ENCODE measurements around the gene DICER1. TPM values are rescaled to one million over a fixed set of nuclear protein-coding genes. Genes with fewer than 3 reads are reported as not detected.
A peak's percentile ranks its signal among the peaks of the same experiment; 100 is the strongest.

The DICER1 gene
- total RNA-seq, 1 experiment from 2014 or later: 62.0 TPM

DNA sequence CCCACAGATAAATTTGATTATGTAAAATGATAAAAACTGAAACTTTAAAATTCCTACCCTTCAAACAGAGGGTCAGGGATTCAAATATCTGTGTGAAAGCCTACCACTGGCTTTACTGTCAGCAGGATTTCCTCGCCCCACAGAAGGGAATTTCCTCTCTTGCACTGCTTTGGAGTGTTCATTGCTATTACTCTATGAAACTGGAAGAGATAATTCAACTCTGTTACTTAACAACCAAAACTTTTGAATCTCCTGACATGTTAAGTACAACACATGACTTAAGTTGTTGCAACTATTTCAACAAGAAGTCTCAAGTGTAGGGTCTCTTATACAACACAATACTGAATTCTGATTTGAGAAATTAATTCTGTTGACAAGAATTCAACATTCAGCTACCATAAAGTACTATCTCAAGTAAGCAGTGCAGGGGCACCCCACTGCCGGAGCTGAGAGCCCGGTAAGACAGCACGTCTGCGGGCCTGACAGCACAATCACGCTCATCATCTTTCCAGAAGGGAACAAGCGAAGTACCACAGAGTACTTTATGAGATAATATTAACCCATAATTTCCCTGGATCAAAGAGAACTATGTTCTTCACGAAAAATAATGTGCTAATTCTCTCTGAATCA lies 22.9 kb downstream of the DICER1 start:
- no peak for ATAC-seq
- CTCF ChIA-PET: no interaction called here
- peaks cover 9% of the 10 kb centered on the region for H3K36me3 Mint-ChIP-seq
- no peaks in the 10 kb centered on the region for H3K27me3 Mint-ChIP-seq (ENCODE audit: low read depth)
- peaks cover 32% of the 10 kb centered on the region for H3K4me1 Mint-ChIP-seq
- H3K4me3 Mint-ChIP-seq: no peak overlapping the region
- peak overlapping the region; percentile 38 for H3K27ac Mint-ChIP-seq
- no peaks in the 10 kb centered on the region for H3K9me3 Mint-ChIP-seq
- no peak for DNase-seq (ENCODE audit: low spot score)
- TF ChIP-seq E2F1 (CRISPR knock-in tag; IDR thresholded peaks at IDR 0.05): no peak
- TF ChIP-seq, protein P1, sequence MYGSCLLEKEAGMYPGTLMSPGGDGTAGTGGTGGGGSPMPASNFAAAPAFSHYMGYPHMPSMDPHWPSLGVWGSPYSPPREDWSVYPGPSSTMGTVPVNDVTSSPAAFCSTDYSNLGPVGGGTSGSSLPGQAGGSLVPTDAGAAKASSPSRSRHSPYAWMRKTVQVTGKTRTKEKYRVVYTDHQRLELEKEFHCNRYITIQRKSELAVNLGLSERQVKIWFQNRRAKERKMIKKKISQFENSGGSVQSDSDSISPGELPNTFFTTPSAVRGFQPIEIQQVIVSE (CRISPR knock-in tag; IDR thresholded peaks at IDR 0.05; ENCODE audit: borderline replicate concordance): no peak
- no peak for TF ChIP-seq TP53 (CRISPR knock-in tag; IDR thresholded peaks at IDR 0.05)
- TF ChIP-seq CBFB (CRISPR knock-in tag; IDR thresholded peaks at IDR 0.05; ENCODE audit: low read depth): no peak
- no peak for TF ChIP-seq ZNF423 (CRISPR knock-in tag; IDR thresholded peaks at IDR 0.05)
- POLR2A ChIA-PET: no interaction called here

DNA sequence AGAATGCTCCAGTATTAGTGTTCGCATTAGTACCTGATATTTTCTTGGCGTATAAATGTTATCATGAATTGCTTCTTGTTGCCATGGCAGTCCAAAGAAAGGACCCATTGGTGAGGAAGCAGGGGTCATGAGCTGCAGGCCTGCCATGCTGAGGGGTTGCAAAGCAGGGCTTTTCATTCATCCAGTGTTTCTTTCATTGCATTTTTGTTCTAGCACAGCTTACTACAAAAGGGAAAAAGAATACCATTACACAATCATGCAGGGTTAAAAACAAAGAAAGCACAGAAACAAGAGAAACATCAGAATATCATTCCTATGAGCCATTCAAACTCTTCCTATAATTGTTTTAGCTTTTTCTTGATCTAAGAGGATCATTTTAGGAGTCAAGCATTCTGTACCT lies 24.0 kb downstream of the DICER1 start:
- H3K4me1 Mint-ChIP-seq: peaks cover 32% of the 10 kb centered on the region
- H3K27me3 Mint-ChIP-seq (ENCODE audit: low read depth): no peaks in the 10 kb centered on the region
- ChIA-PET POLR2A (no interaction called here), CTCF (no interaction called here)
- ATAC-seq (no peak), DNase-seq (ENCODE audit: low spot score) (no peak)
- H3K4me3 Mint-ChIP-seq: no peak overlapping the region
- peaks cover 12% of the 10 kb centered on the region for H3K36me3 Mint-ChIP-seq
- TF ChIP-seq, protein P2, sequence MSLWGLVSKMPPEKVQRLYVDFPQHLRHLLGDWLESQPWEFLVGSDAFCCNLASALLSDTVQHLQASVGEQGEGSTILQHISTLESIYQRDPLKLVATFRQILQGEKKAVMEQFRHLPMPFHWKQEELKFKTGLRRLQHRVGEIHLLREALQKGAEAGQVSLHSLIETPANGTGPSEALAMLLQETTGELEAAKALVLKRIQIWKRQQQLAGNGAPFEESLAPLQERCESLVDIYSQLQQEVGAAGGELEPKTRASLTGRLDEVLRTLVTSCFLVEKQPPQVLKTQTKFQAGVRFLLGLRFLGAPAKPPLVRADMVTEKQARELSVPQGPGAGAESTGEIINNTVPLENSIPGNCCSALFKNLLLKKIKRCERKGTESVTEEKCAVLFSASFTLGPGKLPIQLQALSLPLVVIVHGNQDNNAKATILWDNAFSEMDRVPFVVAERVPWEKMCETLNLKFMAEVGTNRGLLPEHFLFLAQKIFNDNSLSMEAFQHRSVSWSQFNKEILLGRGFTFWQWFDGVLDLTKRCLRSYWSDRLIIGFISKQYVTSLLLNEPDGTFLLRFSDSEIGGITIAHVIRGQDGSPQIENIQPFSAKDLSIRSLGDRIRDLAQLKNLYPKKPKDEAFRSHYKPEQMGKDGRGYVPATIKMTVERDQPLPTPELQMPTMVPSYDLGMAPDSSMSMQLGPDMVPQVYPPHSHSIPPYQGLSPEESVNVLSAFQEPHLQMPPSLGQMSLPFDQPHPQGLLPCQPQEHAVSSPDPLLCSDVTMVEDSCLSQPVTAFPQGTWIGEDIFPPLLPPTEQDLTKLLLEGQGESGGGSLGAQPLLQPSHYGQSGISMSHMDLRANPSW (CRISPR knock-in tag; conservative IDR thresholded peaks at IDR 0.05; ENCODE audit: low read depth): no peak
- TF ChIP-seq NFE2L1 (CRISPR knock-in tag; IDR thresholded peaks at IDR 0.05) (no peak), JAZF1 (CRISPR knock-in tag; IDR thresholded peaks at IDR 0.05) (no peak), MXD4 (CRISPR knock-in tag; IDR thresholded peaks at IDR 0.05; ENCODE audit: borderline replicate concordance) (no peak), ZNF138 (CRISPR knock-in tag; conservative IDR thresholded peaks at IDR 0.05) (no peak), ZNF396 (CRISPR knock-in tag; IDR thresholded peaks at IDR 0.05; ENCODE audit: borderline replicate concordance) (no peak), RORB (CRISPR knock-in tag; IDR thresholded peaks at IDR 0.05) (no peak), FOXJ3 (CRISPR knock-in tag; IDR thresholded peaks at IDR 0.05; ENCODE audit: borderline replicate concordance) (no peak), TEAD1 (CRISPR knock-in tag; IDR thresholded peaks at IDR 0.05) (no peak), ELF4 (CRISPR knock-in tag; IDR thresholded peaks at IDR 0.05; ENCODE audit: low read depth) (no peak), ZNF423 (CRISPR knock-in tag; IDR thresholded peaks at IDR 0.05) (no peak), TP53 (CRISPR knock-in tag; IDR thresholded peaks at IDR 0.05) (no peak)
- TF ChIP-seq, protein P3, sequence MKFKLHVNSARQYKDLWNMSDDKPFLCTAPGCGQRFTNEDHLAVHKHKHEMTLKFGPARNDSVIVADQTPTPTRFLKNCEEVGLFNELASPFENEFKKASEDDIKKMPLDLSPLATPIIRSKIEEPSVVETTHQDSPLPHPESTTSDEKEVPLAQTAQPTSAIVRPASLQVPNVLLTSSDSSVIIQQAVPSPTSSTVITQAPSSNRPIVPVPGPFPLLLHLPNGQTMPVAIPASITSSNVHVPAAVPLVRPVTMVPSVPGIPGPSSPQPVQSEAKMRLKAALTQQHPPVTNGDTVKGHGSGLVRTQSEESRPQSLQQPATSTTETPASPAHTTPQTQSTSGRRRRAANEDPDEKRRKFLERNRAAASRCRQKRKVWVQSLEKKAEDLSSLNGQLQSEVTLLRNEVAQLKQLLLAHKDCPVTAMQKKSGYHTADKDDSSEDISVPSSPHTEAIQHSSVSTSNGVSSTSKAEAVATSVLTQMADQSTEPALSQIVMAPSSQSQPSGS (CRISPR knock-in tag; IDR thresholded peaks at IDR 0.05; ENCODE audit: borderline replicate concordance, low read depth): no peak
- no peak overlapping the region for H3K27ac Mint-ChIP-seq
- no peaks in the 10 kb centered on the region for H3K9me3 Mint-ChIP-seq

GRCh38 chr14:95132760-95133159 lies 24.6 kb downstream of the DICER1 start:
- H3K27ac Mint-ChIP-seq: no peak overlapping the region
- ATAC-seq: no peak
- TF ChIP-seq HMGXB4 (CRISPR knock-in tag; IDR thresholded peaks at IDR 0.05) (no peak), HMGA2 (CRISPR knock-in tag; IDR thresholded peaks at IDR 0.05) (no peak), ZMAT4 (CRISPR knock-in tag; IDR thresholded peaks at IDR 0.05) (no peak), SMAD3 (CRISPR knock-in tag; IDR thresholded peaks at IDR 0.05; ENCODE audit: borderline replicate concordance) (no peak), SOX15 (CRISPR knock-in tag; IDR thresholded peaks at IDR 0.05) (no peak), FOXJ3 (CRISPR knock-in tag; IDR thresholded peaks at IDR 0.05; ENCODE audit: borderline replicate concordance) (no peak), RELA (CRISPR knock-in tag; IDR thresholded peaks at IDR 0.05; ENCODE audit: borderline replicate concordance) (no peak), ZNF671 (CRISPR knock-in tag; IDR thresholded peaks at IDR 0.05) (no peak), JAZF1 (CRISPR knock-in tag; IDR thresholded peaks at IDR 0.05) (no peak)
- TF ChIP-seq, protein P4, sequence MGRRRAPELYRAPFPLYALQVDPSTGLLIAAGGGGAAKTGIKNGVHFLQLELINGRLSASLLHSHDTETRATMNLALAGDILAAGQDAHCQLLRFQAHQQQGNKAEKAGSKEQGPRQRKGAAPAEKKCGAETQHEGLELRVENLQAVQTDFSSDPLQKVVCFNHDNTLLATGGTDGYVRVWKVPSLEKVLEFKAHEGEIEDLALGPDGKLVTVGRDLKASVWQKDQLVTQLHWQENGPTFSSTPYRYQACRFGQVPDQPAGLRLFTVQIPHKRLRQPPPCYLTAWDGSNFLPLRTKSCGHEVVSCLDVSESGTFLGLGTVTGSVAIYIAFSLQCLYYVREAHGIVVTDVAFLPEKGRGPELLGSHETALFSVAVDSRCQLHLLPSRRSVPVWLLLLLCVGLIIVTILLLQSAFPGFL (CRISPR knock-in tag; IDR thresholded peaks at IDR 0.05; ENCODE audit: borderline replicate concordance): no peak

More at GRCh38 chr14:95132760-95133159, 24.6 kb downstream of the DICER1 start:
- H3K4me3 Mint-ChIP-seq: no peak overlapping the region
- no peak for DNase-seq (ENCODE audit: low spot score)
- H3K9me3 Mint-ChIP-seq: no peaks in the 10 kb centered on the region
- no peaks in the 10 kb centered on the region for H3K27me3 Mint-ChIP-seq (ENCODE audit: low read depth)
- ChIA-PET CTCF (no interaction called here), POLR2A (no interaction called here)
- peaks cover 32% of the 10 kb centered on the region for H3K4me1 Mint-ChIP-seq
- H3K36me3 Mint-ChIP-seq: peaks cover 12% of the 10 kb centered on the region
